ENCODE data around the gene GCSAM.

The GCSAM gene, protein sequence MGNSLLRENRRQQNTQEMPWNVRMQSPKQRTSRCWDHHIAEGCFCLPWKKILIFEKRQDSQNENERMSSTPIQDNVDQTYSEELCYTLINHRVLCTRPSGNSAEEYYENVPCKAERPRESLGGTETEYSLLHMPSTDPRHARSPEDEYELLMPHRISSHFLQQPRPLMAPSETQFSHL

GRCh38 chr3:112132975-112133448 lies at the start of gene GCSAM:
GCSAM (minus strand) TSS chr3:112133248; CDS start chr3:112133120, 128 bp downstream.
- no peak for DNase-seq

- no peak for DNase-seq
These were observed 42.6 kb upstream of the GCSAM start for GRCh38 chr3:112175646-112176045.

DNA sequence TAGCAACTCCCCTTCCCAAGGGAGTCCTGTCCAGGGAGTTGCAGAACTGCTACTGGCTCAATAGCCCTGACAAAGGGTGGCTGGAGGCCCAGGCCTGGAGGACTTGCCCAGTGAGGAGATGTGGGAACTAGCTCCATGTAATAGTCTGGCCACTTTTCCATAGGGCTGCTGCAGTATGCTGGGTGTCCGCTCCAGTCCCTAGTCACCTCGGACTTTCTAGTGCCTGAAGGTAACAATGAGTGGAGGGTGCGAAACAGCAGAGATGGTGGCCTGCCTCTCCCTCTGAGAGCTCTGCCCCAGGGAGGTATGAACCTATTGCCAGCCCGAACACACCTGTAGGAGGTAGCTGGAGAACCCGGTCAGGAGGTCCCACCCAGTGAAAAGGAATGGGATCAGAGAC lies 42.0 kb upstream of the GCSAM start:
- no peak for DNase-seq

GRCh38 chr3:112171144-112171543 lies 38.1 kb upstream of the GCSAM start:
- no peak for DNase-seq

DNA sequence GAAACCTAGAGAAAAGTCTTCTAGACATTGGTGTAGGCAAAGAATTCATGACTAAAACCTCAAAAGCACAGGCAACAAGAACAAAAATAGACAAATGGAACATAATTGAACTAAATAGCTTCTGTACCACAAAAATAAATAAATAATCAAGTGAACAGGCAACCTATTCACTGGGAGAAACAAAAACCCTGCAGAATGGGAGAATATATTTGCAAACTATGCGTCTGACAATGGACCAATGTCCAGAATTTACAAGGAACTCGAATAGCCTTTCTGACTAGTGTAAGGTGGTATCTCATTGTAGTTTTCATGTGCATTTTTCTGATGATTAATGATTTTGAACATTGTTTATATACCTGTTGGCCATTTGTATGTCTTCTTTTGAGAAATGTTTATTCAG lies 37.0 kb upstream of the GCSAM start:
- no peak for DNase-seq

GRCh38 chr3:112167758-112168157 lies 34.7 kb upstream of the GCSAM start:
- no peak for DNase-seq

- no peak for DNase-seq
These were observed 16.1 kb upstream of the GCSAM start for GRCh38 chr3:112149136-112149535.

DNA sequence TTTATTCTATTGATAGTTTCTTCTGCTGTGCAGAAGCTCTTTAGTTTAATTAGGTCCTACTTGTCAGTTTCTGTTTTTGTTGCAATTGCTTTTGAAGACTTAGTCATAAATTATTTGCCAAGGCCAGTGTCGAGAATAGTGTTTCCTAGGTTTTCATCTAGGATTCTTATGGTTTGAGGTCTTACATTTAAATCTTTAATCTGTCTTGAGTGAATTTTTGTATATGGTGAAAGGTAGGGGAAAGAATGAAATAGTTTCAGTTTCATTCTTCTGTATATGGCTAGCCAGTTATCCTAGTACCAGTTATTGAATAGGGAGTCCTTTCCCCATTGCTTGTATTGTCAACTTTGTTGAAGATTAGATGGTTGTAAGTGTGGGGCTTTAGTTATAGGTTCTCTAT lies 10.6 kb upstream of the GCSAM start:
- no peak for DNase-seq

DNA sequence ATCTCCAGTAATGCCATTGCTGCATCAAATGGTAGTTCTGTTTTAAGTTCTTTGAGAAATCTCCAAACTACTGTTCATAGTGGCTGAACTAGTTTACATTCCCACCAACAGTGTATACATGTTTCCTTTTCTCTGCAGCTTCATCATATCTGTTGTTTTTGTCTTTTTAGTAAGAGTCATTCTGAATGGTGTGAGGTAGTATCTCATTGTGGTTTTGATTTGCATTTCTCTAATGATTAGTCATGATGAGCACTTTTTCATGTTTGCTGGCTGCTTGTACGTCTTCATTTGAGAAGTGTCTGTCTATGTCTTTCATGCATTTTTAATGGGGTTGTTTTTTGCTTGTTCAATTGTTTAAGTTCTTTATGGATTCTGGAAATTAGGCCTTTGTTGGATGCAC lies 10.2 kb upstream of the GCSAM start:
- DNase-seq = no peak

DNA sequence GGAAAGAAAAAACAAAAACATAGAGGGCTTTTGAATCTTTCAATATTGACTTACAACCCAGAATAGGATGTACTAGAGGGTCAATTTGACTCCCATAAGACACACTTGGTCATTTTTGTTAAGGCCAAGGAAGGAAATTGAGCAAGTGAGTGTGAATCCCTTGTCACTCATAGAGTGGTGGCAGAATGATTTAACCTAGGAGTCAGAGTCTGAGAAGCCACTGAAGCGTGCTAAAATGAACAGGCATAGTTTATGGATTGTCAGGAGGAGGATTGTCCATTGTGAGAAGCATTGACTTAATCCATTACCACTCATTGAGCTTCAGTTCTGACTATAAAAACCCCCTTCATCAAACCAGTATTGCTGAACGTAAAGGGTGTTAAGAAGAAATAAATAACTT lies 8.2 kb upstream of the GCSAM start:
- DNase-seq = no peak

- DNase-seq = no peak
These were observed 7.5 kb upstream of the GCSAM start for GRCh38 chr3:112140584-112140983.

DNA sequence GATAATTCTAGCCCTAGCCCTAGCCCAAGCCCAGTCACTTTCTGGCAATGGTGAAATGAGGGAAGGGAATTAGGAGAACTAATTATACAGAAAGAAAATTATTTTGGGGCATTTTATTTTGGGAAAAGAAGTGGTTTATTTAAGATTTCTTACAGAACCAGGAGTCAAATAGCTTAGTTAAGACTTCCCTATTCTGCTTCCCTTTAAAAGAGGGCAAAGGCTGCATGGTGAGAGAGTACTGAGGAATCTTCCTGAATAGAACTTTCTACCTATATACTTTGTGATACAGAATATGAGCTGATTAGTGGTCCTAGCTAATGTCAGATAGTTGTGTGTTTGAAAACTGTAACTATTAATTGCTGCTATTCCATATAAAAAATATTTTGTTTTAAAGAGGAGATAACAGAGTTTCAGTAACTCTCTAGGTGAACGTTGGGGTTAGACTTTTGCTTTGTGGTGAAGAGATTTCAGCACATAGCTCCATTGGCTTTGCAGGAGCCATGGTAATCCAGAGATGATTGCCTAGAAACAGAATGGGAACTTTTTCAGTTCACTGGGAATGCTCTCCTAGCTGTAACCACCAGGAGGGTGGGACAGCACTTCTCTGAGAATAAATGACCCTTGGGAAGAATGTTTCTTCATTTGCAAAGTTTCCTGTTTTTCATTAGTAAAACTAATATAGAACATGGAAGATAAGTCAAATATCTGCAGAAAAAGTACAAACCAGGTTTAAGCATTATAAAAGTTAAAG lies 5.3 kb upstream of the GCSAM start:
- no peak for DNase-seq

DNA sequence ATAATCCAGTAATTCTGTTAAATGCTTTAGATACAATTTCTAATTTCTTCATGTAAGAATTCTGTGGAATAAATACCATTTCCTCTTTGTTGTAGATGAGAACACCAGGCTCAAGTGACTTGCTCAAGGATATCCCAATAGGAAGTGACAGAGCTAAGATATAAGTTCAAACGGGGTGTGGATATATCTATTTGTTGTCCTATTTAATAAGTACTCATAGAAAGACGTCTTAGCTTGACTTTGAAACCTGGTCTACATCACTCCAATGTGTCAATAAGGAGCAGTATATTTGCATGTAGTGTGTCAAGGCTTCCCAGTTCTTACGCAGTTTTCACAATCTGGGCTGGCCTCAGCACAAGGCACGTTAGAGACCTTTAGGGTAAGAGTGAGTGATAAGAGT lies 4.7 kb upstream of the GCSAM start:
- no peak for DNase-seq

- peak; percentile 43 to 66 for DNase-seq
These were observed 4.1 kb upstream of the GCSAM start for GRCh38 chr3:112136959-112137693.

DNA sequence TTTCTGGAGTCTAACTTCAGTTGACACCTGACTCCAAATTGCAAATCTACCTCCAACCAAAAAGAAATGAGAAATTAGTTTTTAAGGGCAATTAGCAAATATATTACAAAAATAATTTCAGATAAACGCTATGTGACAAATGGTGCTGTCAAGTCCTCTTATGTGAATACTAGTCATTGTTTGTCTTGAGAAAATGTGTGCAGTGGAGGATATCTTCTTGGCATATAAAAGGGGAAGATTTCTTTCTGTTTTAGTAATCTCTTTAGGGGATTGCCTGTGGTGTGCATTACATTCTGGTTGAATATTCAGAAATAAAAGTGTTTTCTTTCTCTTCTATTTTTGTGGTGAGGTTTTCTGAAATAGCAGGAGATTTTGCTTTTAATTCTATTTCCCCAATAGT lies 3.0 kb upstream of the GCSAM start:
- no peak for DNase-seq

- DNase-seq = no peak
These were observed 1.5 kb upstream of the GCSAM start for GRCh38 chr3:112134335-112135124.

DNA sequence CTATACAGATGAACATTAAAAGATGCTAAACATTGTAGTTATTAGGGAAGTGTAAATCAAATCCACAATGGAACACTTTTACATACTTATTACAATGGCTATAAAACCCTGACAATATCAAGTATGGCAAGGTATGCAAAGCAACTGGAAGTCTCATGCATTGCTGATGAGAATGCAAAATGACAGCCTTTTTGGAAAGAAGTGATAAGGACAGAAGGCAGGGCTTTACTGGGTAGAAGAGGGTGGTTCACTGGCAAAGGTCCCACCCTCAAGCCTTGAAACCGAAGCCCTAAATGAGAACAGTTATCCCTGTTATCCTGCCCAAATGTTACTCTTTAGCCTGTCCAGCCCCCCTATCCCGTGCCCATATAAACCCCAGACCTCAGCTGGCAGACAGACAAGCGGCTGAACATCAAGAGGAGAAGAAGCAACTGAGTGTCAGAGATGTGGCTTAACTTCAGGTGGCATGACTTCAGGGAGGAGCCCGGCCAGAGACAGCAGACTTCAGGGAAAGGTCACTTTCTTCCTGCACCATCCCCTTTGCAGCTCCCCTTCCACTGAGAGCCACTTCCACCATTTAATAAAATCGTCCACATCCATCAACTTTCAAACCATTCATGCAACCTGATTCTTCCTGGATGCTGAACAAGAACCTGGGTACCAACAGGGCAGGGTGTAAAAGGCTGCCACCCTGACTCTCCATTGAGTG lies 732 bp upstream of the GCSAM start:
- no peak for DNase-seq

- DNase-seq = no peak
These were observed 494 bp downstream of the GCSAM start for GRCh38 chr3:112132554-112132953.

GRCh38 chr3:112132088-112132487 lies 960 bp downstream of the GCSAM start:
- DNase-seq = no peak

- DNase-seq = no peak
These were observed 1.9 kb downstream of the GCSAM start for GRCh38 chr3:112131111-112131510.

DNA sequence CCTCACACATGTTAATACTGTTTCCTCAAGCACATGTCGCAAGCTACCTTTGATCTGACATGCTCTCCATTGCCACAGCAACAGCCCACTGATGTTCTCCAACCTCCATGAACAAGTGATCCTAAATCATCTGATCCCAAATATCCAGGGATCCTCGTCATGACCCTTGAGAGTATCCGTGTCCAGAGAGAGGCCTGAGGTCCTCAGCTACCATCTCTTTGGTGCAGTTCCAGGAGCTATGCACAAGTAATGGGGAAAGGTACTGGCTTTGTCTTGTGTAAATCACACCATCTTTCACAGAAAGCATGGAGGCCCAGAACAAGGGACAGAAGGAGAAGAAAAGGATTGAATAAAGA lies 2.4 kb downstream of the GCSAM start:
- no peak for DNase-seq

DNA sequence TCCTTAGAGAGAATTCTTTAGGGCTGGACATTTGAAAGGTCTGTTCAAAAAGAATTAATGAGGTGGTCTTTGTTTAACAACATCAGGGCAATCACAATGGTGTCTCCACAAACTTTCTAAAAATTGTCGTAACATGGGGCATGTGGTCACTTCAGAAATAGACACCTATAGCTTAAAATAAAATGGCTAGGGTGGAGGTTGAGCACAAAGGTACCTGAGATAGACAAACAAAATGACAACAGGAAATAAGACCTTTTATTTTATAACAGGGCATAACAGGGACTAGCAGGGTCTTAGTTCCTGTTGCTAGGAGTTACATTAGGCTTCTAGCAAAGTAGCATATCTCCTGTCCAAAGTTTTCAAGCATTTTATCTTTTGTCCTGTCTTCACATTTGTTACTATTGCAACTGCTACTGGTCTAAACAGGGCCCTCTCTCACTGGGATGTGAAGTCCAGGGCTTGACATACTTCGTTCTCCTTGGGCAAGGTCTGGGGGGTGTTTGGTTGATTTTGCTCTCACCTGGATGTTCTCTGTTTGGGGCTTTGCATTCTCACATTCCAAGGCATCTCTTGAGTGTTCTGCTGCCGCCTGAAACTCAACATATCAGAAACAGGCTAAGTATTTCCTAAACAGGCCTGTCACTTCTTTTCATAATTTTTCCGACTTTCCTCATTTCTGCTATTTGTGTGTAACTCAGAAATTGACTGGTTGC lies 3.0 kb downstream of the GCSAM start:
- DNase-seq = no peak

Data from NCI-H2081 (cell line).